HEK293T (cell line): ENCODE results near the gene CCDC30.

Experiments
- BHLHE40 ChIP-seq: fragments of 450-650 bp; IDR thresholded peaks from 2 replicates; pipeline ENCODE4 v1.6.1; 2016; ENCODE audit warnings: mild to moderate bottlenecking, moderate library complexity, borderline replicate concordance
- L3MBTL2 ChIP-seq: fragments of 450-650 bp; conservative IDR thresholded peaks from 2 replicates; pipeline ENCODE4 v1.6.1; 2016; ENCODE audit warnings: mild to moderate bottlenecking
- SP1 ChIP-seq: fragments of 450-650 bp; IDR thresholded peaks from 2 replicates; pipeline ENCODE4 v1.6.1; 2017
- SUZ12 ChIP-seq: fragments of 450-650 bp; IDR thresholded peaks from 2 replicates; pipeline ENCODE4 v1.6.1; 2016; ENCODE audit warnings: mild to moderate bottlenecking
- TARDBP ChIP-seq: fragments of 450-650 bp; IDR thresholded peaks from 2 replicates; pipeline ENCODE4 v1.6.1; 2016

DNA sequence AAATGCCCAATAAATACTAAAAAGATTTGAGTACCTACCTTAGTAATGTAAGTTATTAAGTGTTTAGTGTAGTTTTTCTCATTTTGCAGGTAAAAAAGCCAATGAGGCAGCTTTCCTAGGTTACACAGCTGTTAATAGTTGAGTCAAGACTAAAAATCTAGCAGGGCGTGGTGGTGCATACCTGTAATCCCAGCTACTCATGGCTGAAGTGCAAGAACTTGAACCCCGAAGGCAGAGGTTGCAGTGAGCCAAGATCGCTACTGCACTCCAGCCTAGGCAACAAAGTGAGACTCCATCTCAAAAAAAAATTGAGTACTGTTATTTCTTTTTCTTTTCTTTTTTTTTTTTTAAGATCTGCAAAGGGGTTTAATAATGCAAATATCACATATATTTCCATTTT lies 226.8 kb downstream of the CCDC30 start:
- TF ChIP-seq L3MBTL2 (no peak), SP1 (no peak), TARDBP (no peak), BHLHE40 (no peak), SUZ12 (no peak)
